Measurements from ENCODE around the gene ESPL1. TPM values are rescaled to one million over a fixed set of nuclear protein-coding genes. Genes with fewer than 3 reads are reported as not detected.
"Not testable (repeated sequence)": the region's sequence is repeated elsewhere in the genome, so short reads cannot be mapped to it uniquely, and the experiment has no call there.

ESPL1 gene
- total RNA-seq, 1 experiment from 2014 or later = 31.6 TPM

- Histone ChIP-seq H3K9me2 (replicated peaks; ENCODE audit: low read length) (no peaks in the 10 kb centered on the region), H3K9ac (ENCODE audit: low read length) (peak overlapping the region; percentile 94), H4K20me1 (ENCODE audit: low read length) (no peaks in the 10 kb centered on the region), H2AFZ (ENCODE audit: low read length) (peak overlapping the region; percentile 89), H3K9me3 (ENCODE audit: low read length) (no peaks in the 10 kb centered on the region), H3K27me3 (ENCODE audit: low read length) (no peaks in the 10 kb centered on the region), H3K27ac (ENCODE audit: low read length) (peak overlapping the region; percentile 56), H3K4me3 (ENCODE audit: low read length) (peak overlapping the region; percentile 96), H3K79me2 (ENCODE audit: low read length) (peaks cover 40% of the 10 kb centered on the region), H3K36me3 (ENCODE audit: low read depth, low read length) (peaks cover 25% of the 10 kb centered on the region), H3K4me2 (ENCODE audit: low read length) (peak overlapping the region; percentile 90), H3F3A (ENCODE audit: low read length, unreplicated experiment) (peaks cover 9% of the 10 kb centered on the region), H3K4me1 (ENCODE audit: insufficient read depth, low read length) (peaks cover 44% of the 10 kb centered on the region)
- no peak for ATAC-seq
- no peak for DNase-seq
- CTCF ChIA-PET = interaction anchor here (0.6 to 1.0 kb wide), 3 partner anchors 26 to 129 kb away, joined by 3 to 6 read pairs (median 4); partner anchors contain the start of gene AAAS
- POLR2A ChIA-PET (ENCODE audit: unreplicated experiment) = interaction anchor here (1.3 kb wide), 1 partner anchor 25 kb away, joined by 14 read pairs; the partner anchor contains the start of gene AAAS
- BruUV-seq (replicated peaks) = TSS peak; percentile 59
- intact Hi-C loops (cut with micrococcal nuclease) = loop anchor here (1.0 to 2.0 kb wide), 2 partner anchors 25 to 75 kb away; partner anchors contain the start of gene AAAS
- no peak for TF ChIP-seq EZH2phosphoT487 (IDR thresholded peaks at IDR 0.05; ENCODE audit: borderline replicate concordance, low read length)
- no peak for TF ChIP-seq EZH2 (IDR thresholded peaks at IDR 0.05; ENCODE audit: low read length, unreplicated experiment)
- no peak for TF ChIP-seq CTCF (conservative IDR thresholded peaks at IDR 0.05; ENCODE audit: low read depth, low read length)
Observed at GRCh38 chr12:53295891-53296219, 27.8 kb downstream of the ESPL1 start.

GRCh38 chr12:53297106-53297505, 29.0 kb downstream of the ESPL1 start:
- POLR2A ChIA-PET (ENCODE audit: unreplicated experiment); H3F3A ChIP-seq (ENCODE audit: low read length, unreplicated experiment); BruUV-seq (replicated peaks); DNase-seq; H3K27me3 ChIP-seq (ENCODE audit: low read length); ATAC-seq; H4K20me1 ChIP-seq (ENCODE audit: low read length); intact Hi-C loops (cut with micrococcal nuclease); H3K9me2 ChIP-seq (replicated peaks; ENCODE audit: low read length); H3K9me3 ChIP-seq (ENCODE audit: low read length); H2AFZ ChIP-seq (ENCODE audit: low read length): not testable (repeated sequence)
- Histone ChIP-seq H3K36me3 (ENCODE audit: low read depth, low read length) (peaks cover 21% of the 10 kb centered on the region), H3K9ac (ENCODE audit: low read length) (peak overlapping the region; percentile 91; the same call in 1 of the 2 replicates), H3K4me3 (ENCODE audit: low read length) (peak overlapping the region; percentile 96), H3K4me2 (ENCODE audit: low read length) (peak overlapping the region; percentile 90), H3K27ac (ENCODE audit: low read length) (peak overlapping the region; percentile 98), H3K4me1 (ENCODE audit: insufficient read depth, low read length) (peaks cover 49% of the 10 kb centered on the region), H3K79me2 (ENCODE audit: low read length) (peaks cover 52% of the 10 kb centered on the region)
- CTCF ChIA-PET = interaction anchor here (0.6 kb wide), 1 partner anchor 24 kb away, joined by 3 read pairs; the partner anchor contains the start of gene AAAS

- no peaks in the 10 kb centered on the region for H3K9me2 ChIP-seq (replicated peaks; ENCODE audit: low read length)
- POLR2A ChIA-PET (ENCODE audit: unreplicated experiment) = interaction anchor here (0.6 to 1.9 kb wide), 4 partner anchors 23 to 238 kb away, joined by 3 to 9 read pairs (median 4); partner anchors contain the start of gene AAAS
- CTCF ChIA-PET = interaction anchor here (2.4 kb wide), 1 partner anchor 23 kb away, joined by 10 read pairs; the partner anchor contains the start of gene AAAS
Observed at GRCh38 chr12:53298164-53298563, 30.1 kb downstream of the ESPL1 start.

More at GRCh38 chr12:53298164-53298563, 30.1 kb downstream of the ESPL1 start:
- Histone ChIP-seq H3K27me3 (ENCODE audit: low read length) (no peaks in the 10 kb centered on the region), H3K9me3 (ENCODE audit: low read length) (no peaks in the 10 kb centered on the region), H3K4me2 (ENCODE audit: low read length) (peak overlapping the region; percentile 90), H3K4me3 (ENCODE audit: low read length) (peak overlapping the region; percentile 90), H2AFZ (ENCODE audit: low read length) (no peak overlapping the region), H4K20me1 (ENCODE audit: low read length) (no peaks in the 10 kb centered on the region), H3F3A (ENCODE audit: low read length, unreplicated experiment) (peaks cover 9% of the 10 kb centered on the region), H3K79me2 (ENCODE audit: low read length) (peaks cover 63% of the 10 kb centered on the region), H3K9ac (ENCODE audit: low read length) (peak overlapping the region; percentile 91), H3K27ac (ENCODE audit: low read length) (peak overlapping the region; percentile 98), H3K36me3 (ENCODE audit: low read depth, low read length) (peaks cover 19% of the 10 kb centered on the region; the same call in 1 of the 2 replicates), H3K4me1 (ENCODE audit: insufficient read depth, low read length) (peaks cover 49% of the 10 kb centered on the region)
- intact Hi-C loops (cut with micrococcal nuclease) = no loop called here
- TF ChIP-seq EZH2phosphoT487 (IDR thresholded peaks at IDR 0.05; ENCODE audit: borderline replicate concordance, low read length) = no peak
- TF ChIP-seq CTCF (conservative IDR thresholded peaks at IDR 0.05; ENCODE audit: low read depth, low read length) = no peak
- no peak for TF ChIP-seq EZH2 (IDR thresholded peaks at IDR 0.05; ENCODE audit: low read length, unreplicated experiment)
- DNase-seq = peak; percentile 74
- no TSS peak for BruUV-seq (replicated peaks)
- ATAC-seq = peak; percentile 1; the same call in 1 of the 2 replicates

Data from PC-3 (cell line).